GM12878 (cell line): ENCODE measurements around the gene SUPT3H. TPM values are rescaled to one million over a fixed set of nuclear protein-coding genes. Genes with fewer than 3 reads are reported as not detected.

ENCODE experiments used
- ATAC-seq: fragments of 200-7000 bp; cut with Tn5 transposase; 3 replicates; pipeline ENCODE4 v1.9.1; 2020; ENCODE audit warnings: mild to moderate bottlenecking, moderate library complexity
- BruUV-seq: library from RNA; stranded (reverse); fragments of 400-500 nt; replicated peaks from 2 replicates; lab custom pipeline; 2021; lab: Mats Ljungman, UMichigan
- CTCF ChIA-PET: fragments of 300-600 bp; sonication (Branson Sonifier 250); formaldehyde crosslinking; extraction: SDS; loops from one replicate; lab custom pipeline; 2021; ENCODE audit warnings: inconsistent platforms; lab: Yijun Ruan, JAX
- POLR2A ChIA-PET: fragments of 350-600 bp; formaldehyde crosslinking; extraction: SDS; loops from one replicate; lab custom pipeline; 2021; ENCODE audit warnings: inconsistent platforms; lab: Charles Lee
- RAD21 ChIA-PET: fragments of 300-600 bp; sonication (Branson Sonifier 250); formaldehyde crosslinking; loops from one replicate; lab custom pipeline; 2023; ENCODE audit warnings: antibody characterized with exemption; ENCODE audit not compliant: unreplicated experiment; lab: Charles Lee
- SMC1A ChIA-PET: fragments of 300-600 bp; sonication (Branson Sonifier 250); formaldehyde crosslinking; loops from one replicate; lab custom pipeline; 2023; ENCODE audit not compliant: unreplicated experiment, uncharacterized antibody; lab: Charles Lee
- DNase-seq: peaks from one replicate; pipeline ENCODE4 v3.0.0-alpha.2; 2011; ENCODE audit warnings: low read depth, low spot score
- FAIRE-seq: peaks from 3 replicates; lab custom pipeline; 2011; peaks lifted over from hg19 to GRCh38; lab: Jason Lieb, UNC
- H2AFZ ChIP-seq: 2 replicates; pipeline ENCODE4 v1.6.0; 2011; ENCODE audit warnings: low read depth, low read length, control low read depth; ENCODE audit not compliant: control insufficient read depth
- H3K27ac ChIP-seq: 2 replicates; pipeline ENCODE4 v1.5.1; 2011; ENCODE audit warnings: control low read depth; ENCODE audit not compliant: control insufficient read depth, insufficient read depth
- H3K27me3 ChIP-seq, 2 experiments: replicated peaks in 1 of 2; 2 replicates each; pipeline versions ENCODE4 v1.6.0 to v1.6.1; 2011; ENCODE audit warnings: low read length in 1 of 2; ENCODE audit not compliant: control insufficient read depth in 2 of 2, insufficient read depth in 2 of 2
- H3K36me3 ChIP-seq, 2 experiments: 2 replicates each; pipeline ENCODE4 v1.5.1; 2011; ENCODE audit warnings: low read length in 1 of 2; ENCODE audit not compliant: control insufficient read depth in 2 of 2, insufficient read depth in 2 of 2
- H3K4me1 ChIP-seq: 2 replicates; pipeline ENCODE4 v1.6.1; 2011; ENCODE audit warnings: mild to moderate bottlenecking, low read length, moderate library complexity, mixed read lengths; ENCODE audit not compliant: control insufficient read depth, insufficient read depth
- H3K4me2 ChIP-seq: 2 replicates; pipeline ENCODE4 v1.6.0; 2011; ENCODE audit warnings: control low read depth; ENCODE audit not compliant: control insufficient read depth, insufficient read depth
- H3K4me3 ChIP-seq: fragments of 200-600 bp; sonication (generic); 2 replicates; pipeline ENCODE4 v1.5.1; 2016
- H3K79me2 ChIP-seq: 2 replicates; pipeline ENCODE4 v1.6.0; 2011; ENCODE audit warnings: low read length; ENCODE audit not compliant: control insufficient read depth, insufficient read depth
- H3K9ac ChIP-seq: 2 replicates; pipeline ENCODE4 v1.8.0; 2011; ENCODE audit warnings: low read length, control low read depth, mixed read lengths; ENCODE audit not compliant: control insufficient read depth, insufficient read depth
- H3K9me3 ChIP-seq: replicated peaks from 3 replicates; pipeline ENCODE4 v1.5.1; 2011; ENCODE audit warnings: mild to moderate bottlenecking, low read length; ENCODE audit not compliant: control insufficient read depth, insufficient read depth
- H4K20me1 ChIP-seq: 2 replicates; pipeline ENCODE4 v1.6.0; 2011; ENCODE audit not compliant: control insufficient read depth, insufficient read depth
- BHLHE40 ChIP-seq, 2 experiments: fragments of 450-650 bp in 1 of 2; IDR thresholded peaks; 2 replicates each; pipeline ENCODE4 v1.6.1; 2011 to 2017; ENCODE audit warnings: low read depth in 2 of 2, borderline replicate concordance in 1 of 2, improper control_type of control experiment in 1 of 2, low read length in 1 of 2, mild to moderate bottlenecking in 1 of 2
- CHD1 ChIP-seq: IDR thresholded peaks from 2 replicates; pipeline ENCODE4 v1.6.1; 2012; ENCODE audit warnings: low read depth, low read length, improper control_type of control experiment
- CREB1 ChIP-seq: IDR thresholded peaks from 2 replicates; pipeline ENCODE4 v1.6.1; 2012; ENCODE audit warnings: low read depth, mild to moderate bottlenecking, inconsistent platforms
- CUX1 ChIP-seq: IDR thresholded peaks from 2 replicates; pipeline ENCODE4 v1.6.1; 2012; ENCODE audit warnings: improper control_type of control experiment, low read depth, low read length; ENCODE audit not compliant: insufficient replicate concordance
- E2F8 ChIP-seq: fragments of 450-650 bp; IDR thresholded peaks from 2 replicates; pipeline ENCODE4 v1.6.1; 2018; ENCODE audit warnings: mild to moderate bottlenecking, low read depth, moderate library complexity; ENCODE audit not compliant: partially characterized antibody
- HDGF ChIP-seq: fragments of 450-650 bp; IDR thresholded peaks from 2 replicates; pipeline ENCODE4 v1.6.1; 2016; ENCODE audit warnings: antibody characterized with exemption
- KDM1A ChIP-seq: fragments of 200-600 bp; sonication (generic); IDR thresholded peaks from 2 replicates; pipeline ENCODE4 v1.6.1; 2016; ENCODE audit warnings: borderline replicate concordance
- NFIC ChIP-seq: IDR thresholded peaks from 2 replicates; pipeline ENCODE4 v1.6.1; 2012; ENCODE audit warnings: low read depth, mild to moderate bottlenecking, inconsistent platforms, low read length, moderate library complexity
- NKRF ChIP-seq: fragments of 450-650 bp; conservative IDR thresholded peaks from 2 replicates; pipeline ENCODE4 v1.6.1; 2017; ENCODE audit warnings: mild to moderate bottlenecking, moderate library complexity
- PAX8 ChIP-seq: fragments of 450-650 bp; IDR thresholded peaks from 2 replicates; pipeline ENCODE4 v1.6.1; 2017; ENCODE audit warnings: mild to moderate bottlenecking, moderate library complexity
- POLR2AphosphoS2 ChIP-seq: IDR thresholded peaks from 2 replicates; pipeline ENCODE4 v1.6.1; 2011; ENCODE audit warnings: low read depth, mild to moderate bottlenecking, low read length, improper control_type of control experiment, moderate library complexity
- TARDBP ChIP-seq: IDR thresholded peaks from 2 replicates; pipeline ENCODE4 v1.6.1; 2016; ENCODE audit warnings: borderline replicate concordance
- ZBED1 ChIP-seq: IDR thresholded peaks from 2 replicates; pipeline ENCODE4 v1.6.1; 2016; ENCODE audit warnings: borderline replicate concordance
- in situ Hi-C: fragments of 300-500 bp; cut with MboI; formaldehyde crosslinking; loops from 9 replicates; pipeline ENCODE4 v1.14.3; 2018; ENCODE audit warnings: mixed read lengths
- intact Hi-C: fragments of 100-400 bp; cut with micrococcal nuclease; formaldehyde crosslinking; loops from one replicate; pipeline ENCODE4 v1.14.2; 2022; ENCODE audit not compliant: unreplicated experiment
- polyA plus RNA-seq, 11 experiments: library from polyadenylated mRNA; depleted of rRNA in 4 of 11; unstranded in 6 of 11; stranded (reverse) in 5 of 11; fragments of >200 nt; fragmentation: Nextera tagmentation in 4 of 11; fragmentation: Illumina TruSeq in 1 of 11; extraction: Ambion mirVana in 4 of 11; extraction: Trizol in 1 of 11; gene quantifications; 1 replicate in 1 of 11; 2 replicates in 10 of 11; pipeline versions ENCODE4 v1.2.1 to v1.2.3, GENCODE V29; 2011 to 2016; ENCODE audit warnings: inconsistent platforms in 2 of 11, missing spikeins in 2 of 11, low read depth in 1 of 11
- total RNA-seq, 4 experiments: library from RNA; depleted of rRNA in 3 of 4; stranded (reverse); fragments of >200 nt in 3 of 4; fragmentation: Illumina TruSeq in 1 of 4; extraction: Trizol in 1 of 4; gene quantifications; 2 replicates each; pipeline versions ENCODE4 v1.2.1 to v1.2.3, GENCODE V29; 2013 to 2021

Gene SUPT3H
- total and polyA plus RNA-seq, 10 of the 15 experiments (the other 5 are each of a cell fraction or from before 2014, with no cell fraction given): 0.51 to 3.7 (median 2.0) TPM

- TF ChIP-seq E2F8 (no peak), POLR2AphosphoS2 (no peak), HDGF (no peak), TARDBP (no peak), ZBED1 (no peak), CHD1 (no peak), PAX8 (no peak)
Measured at GRCh38 chr6:45021676-45022075, 356.1 kb downstream of the SUPT3H start (continued).

- DNase-seq (no peak), ATAC-seq (no peak), FAIRE-seq (no peak)
- in situ Hi-C loops: no loop called here
- RAD21 ChIA-PET: no interaction called here
- H3K27ac ChIP-seq: no peak overlapping the region
- no peaks in the 10 kb centered on the region for H3K9me3 ChIP-seq
- BruUV-seq: no TSS peak
- POLR2A ChIA-PET: no interaction called here
- intact Hi-C loops: no loop called here
- H3K79me2 ChIP-seq: no peaks in the 10 kb centered on the region
- no peak overlapping the region for H3K9ac ChIP-seq
- no peaks in the 10 kb centered on the region for H3K36me3 ChIP-seq
- H3K4me1 ChIP-seq: no peaks in the 10 kb centered on the region
- CTCF ChIA-PET: interaction anchor here (0.8 kb wide), 2 partner anchors 196 to 356 kb away, joined by 3 read pairs; no protein-coding TSS in a partner anchor
- SMC1A ChIA-PET: interaction anchor here (0.8 kb wide), 1 partner anchor 145 kb away, joined by 3 read pairs; no protein-coding TSS in a partner anchor
- H4K20me1 ChIP-seq: no peaks in the 10 kb centered on the region
- H3K27me3 ChIP-seq: no peaks in the 10 kb centered on the region
- no peak overlapping the region for H3K4me2 ChIP-seq
- H2AFZ ChIP-seq: no peak overlapping the region
- no peak overlapping the region for H3K4me3 ChIP-seq
- TF ChIP-seq NKRF (no peak), KDM1A (no peak), CREB1 (no peak), NFIC (no peak), CUX1 (no peak), BHLHE40 (IDR thresholded peaks at IDR 0.05; ENCODE audit: borderline replicate concordance in 1 of 2, low read depth in 2 of 2, low read length in 1 of 2) (no peak)
Measured at GRCh38 chr6:45012687-45013086, 365.0 kb downstream of the SUPT3H start.
